Stimulated activated CD4-positive, alpha-beta T cell treated with anti-CD3 and anti-CD28 coated beads, Interleukin-2, amount 100 ng/mL, for 4 hours (primary cell): ENCODE data around the gene KREMEN2.
"Not testable (repeated sequence)": the region's sequence is repeated elsewhere in the genome, so short reads cannot be mapped to it uniquely, and the experiment has no call there.

Experiments
- DNase-seq: peaks from one replicate; pipeline ENCODE4 v3.0.0-alpha.2; 2020; ENCODE audit warnings: low read depth

Gene KREMEN2

DNA sequence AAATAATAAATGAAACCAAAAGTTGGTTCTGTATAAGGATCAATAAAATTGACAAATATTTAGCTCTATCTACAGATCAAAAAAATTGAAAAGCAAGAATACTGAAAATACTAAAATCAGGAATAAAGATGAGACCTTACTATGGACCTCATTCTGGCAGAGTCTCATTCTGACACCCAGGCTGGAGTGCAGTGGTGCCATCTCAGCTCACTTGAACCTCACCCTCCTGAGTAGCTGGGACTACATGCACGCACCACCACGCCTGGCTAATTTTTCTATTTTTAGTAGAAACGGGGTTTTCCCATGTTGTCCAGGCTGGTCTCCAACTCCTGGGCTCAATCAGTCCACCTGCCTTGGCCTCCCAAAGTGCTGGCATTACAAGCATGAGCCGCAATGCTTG is 22.0 kb upstream of the KREMEN2 start:
- DNase-seq, result no peak

DNA sequence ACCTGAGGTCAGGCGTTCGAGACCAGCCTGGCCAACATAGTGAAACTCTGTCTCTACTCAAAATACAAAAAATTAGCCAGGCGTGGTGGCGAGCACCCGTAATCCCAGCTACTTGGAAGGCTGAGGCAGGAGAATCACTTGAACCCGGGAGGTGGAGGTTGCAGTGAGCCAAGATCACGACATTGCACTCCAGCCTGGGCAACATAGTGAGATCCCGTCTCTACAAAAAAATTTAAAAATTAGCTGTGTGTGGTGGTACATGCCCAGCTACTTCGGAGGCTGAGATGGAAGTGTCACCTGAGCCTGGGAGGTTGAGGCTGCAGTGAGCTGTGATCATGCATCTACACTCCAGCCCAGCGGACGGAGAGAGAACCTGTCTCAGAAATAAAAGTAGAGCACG is 20.4 kb upstream of the KREMEN2 start:
- not testable (repeated sequence) for DNase-seq

DNA sequence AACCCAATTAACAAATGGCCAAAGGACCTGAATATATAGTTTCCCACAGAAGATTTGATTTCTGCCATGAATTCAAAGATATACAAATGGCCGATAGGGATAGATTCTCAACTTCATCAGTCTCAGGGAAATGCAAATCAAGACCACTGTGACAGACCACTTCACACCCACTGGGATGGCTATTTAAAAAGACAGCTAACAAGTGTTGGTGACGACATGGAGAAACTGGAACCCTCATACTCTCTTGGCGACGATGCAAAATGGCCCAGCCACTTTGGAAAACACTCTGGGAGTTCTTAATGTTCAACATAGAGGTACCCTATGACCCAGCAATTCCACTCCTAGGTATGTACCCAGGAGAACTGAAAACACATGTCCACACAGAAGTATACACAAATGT is 17.4 kb upstream of the KREMEN2 start:
- DNase-seq, result no peak

DNA sequence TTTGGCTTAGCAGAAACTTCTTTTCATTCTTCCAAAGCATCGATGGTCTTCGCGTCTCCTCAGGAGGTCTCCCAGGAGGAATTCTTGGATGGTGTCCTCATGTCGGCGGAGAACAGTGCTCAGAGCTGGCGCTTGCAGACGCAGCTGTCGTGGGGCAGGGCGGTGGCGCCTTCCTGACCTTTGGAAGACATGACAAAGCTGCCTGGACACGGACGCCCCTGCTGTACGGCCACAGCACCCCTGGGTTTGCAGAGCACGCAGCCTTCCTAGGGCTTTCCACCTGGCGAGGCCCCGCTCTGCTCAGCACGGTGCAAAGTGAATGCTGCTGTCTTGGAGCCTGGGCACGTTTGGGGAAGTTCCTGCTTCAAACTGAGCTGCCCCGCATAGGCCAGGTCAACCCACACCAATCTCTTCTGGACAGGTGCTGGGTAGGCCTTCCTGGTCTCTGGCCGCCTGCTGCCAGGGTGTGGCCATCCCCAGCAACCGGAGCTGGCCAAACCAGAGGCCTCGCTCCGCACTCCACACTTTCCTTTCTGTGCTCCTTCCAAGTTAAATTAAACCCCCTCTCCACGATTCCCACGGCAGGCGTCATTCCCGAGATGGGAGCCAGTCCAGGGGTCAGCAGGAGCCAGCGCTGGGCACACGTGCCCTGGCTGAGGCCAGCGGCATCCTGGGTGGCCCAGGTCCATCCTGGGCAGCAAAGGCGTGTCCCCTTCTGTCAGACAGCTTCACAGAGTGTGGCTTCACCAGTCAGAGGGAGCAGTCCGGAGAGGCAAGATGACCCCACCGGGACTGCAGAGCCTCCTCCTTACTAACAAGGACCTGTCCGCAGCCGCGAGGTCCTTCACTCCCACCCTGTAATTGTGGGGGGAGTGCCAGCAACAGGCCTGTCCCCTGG is 15.0 kb upstream of the KREMEN2 start:
- no peak for DNase-seq

DNA sequence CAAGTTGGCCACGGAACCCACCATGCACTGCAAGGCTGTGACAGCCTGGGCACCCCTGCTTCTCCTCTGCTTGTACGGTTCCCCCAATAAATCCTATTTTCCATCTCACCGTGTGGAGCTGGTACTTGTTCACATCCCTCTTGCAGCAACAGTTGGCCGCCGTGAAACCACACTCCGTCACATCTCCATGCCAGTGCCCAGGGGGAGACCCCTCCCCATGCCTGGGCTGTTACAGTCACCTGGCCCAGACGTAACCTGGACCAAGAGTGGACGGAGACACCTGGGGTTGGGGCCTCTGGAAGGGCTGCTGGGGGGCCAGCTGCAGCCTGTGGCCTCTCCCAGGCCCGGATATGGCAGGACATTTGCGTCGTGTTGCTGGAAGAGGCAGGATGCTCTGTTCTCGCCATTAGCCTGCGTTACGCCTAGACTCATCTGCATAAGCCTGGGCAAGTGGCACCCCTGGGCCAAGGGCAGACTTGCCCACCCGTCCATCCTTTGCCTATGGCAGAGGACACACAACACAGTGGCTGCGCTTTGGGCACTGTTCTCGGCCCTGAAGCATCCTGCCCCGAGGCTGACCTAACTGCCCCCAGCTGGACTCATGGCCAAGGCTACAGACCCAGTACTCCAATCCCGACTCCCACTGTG is 14.2 kb upstream of the KREMEN2 start:
- DNase-seq, result no peak

DNA sequence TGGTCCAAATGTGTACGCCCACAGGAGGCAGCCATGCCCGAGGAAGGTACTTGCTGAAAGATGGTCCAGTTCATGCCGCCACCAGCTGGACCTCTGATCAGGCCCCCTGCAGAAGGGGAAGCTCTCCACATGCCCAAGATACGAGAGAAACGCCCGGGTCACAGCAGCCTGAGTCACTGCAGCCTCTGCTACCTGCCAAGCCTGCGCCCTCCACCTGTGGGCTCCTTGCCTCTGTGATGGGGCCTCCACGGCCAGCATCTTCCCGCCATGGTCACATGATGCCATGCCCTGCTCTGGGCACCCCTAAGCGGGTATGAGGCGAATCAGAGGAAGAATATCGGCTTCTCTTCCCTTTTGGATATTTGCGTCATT is 13.7 kb upstream of the KREMEN2 start:
- no peak for DNase-seq

DNA sequence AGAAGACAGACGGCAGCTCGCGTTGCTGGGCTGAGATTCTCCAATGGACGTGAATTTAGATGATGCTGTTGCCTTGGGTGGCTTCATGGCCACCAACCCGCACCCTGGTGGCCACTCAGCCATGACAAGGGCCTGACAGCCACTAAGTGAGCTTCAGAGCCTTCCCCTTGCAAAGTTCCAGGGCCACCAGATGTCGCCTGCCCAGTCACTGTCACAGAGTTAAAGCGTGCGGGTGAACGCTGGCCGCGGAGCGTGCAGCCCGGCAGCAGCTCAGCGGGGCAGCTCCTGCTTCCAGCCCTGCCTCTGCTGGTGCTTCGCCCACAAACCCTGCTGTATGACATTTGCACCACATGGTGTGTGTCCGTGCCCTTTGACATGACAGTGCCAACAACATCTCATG is 13.3 kb upstream of the KREMEN2 start:
- DNase-seq, result no peak

DNA sequence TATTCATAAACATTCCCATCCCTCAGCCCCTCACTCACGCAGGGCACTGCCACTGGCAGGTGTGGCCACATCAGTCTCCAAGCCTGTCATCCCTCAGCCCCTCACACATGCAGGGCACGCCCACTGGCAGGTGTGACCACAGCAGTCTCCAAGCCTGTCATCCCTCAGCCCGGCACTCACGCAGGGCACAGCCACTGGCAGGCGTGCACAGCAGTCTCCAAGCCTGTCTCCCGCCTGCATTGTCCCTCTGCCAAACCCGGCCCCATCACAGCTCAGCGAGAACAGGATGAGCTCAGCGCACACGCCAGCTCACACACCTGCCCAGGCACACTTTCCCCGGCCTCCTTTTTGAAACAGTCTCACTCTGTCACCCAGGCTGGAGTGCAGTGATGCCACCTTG is 11.4 kb upstream of the KREMEN2 start:
- DNase-seq, result no peak

DNA sequence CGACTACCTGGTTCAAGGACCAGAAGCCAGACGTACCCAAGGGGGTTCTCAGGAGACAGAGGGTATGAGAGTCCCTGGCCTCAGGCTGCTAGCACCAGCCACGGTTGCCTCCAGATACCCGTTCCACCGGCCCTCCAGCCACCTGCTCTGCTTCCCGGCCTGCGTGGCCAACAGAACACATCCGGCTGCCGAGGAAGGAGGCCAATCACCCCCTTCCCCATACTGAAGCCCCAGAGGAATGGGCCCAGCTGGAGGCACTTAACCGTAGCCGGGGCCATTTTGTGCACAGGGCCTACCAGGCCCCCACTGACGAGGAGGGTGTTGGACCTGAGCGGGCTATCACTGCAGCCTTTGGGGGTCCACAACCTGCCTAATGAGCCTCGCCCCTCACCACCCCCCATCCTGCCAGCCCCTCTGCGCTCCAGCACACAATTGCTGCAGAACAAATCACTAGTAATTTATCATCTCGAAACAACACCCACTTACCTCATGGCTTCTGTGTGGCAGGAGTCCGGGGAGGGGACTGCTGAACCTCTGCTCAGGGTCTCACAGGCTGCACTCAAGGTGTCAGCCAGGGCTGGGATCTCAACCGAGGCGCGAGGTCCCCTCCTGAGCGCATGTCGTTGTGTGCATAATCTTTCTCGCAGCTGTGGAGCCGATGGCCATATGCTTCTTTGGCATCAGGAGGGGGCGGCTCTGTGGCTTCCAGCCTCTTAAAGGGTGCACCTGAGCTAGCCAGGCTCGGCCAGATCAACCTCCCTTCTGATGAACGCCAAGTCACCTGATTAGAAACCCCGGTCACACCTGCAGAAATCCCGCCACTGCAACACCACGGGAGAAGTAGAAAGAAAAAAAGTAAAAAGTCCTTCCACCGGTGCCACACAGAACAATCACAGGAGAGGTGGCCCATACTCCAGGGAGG is 10.1 kb upstream of the KREMEN2 start:
- no peak for DNase-seq

DNA sequence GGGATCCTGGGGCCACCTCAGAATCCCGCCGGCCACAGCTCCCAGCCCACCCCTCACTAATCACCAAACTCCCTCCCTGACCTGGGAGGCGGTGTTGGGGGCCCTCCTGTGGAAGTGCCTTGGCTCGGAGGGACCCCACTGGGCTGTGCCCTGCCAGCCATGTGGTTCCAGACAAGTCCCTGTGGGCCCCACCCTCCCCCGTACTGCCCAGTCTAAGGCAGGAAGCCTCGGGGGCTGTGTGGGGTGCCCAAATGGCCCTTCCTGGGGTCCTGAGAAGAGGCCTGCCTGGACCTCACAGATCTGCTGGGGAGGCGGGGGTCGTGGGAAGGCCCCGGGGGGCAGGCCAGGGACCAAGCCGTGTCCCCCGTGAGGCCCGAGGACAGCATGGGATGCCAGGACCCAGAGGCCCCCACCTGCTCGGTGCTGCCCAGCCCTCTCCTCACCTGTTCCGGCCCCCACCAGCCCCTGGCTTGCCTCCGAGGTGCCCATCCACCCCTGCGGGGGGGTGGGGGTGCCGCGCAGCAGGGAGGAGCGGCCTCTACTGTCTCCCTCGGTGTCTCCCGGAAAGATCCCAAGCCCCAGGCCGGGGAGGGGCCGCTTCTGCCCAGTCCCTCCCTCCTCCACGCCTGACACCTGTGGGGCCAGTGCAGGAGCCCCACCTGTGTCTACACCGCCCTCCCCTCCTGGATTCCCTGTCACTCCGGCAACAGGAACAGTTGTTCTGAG is 9.3 kb upstream of the KREMEN2 start:
- no peak for DNase-seq

DNA sequence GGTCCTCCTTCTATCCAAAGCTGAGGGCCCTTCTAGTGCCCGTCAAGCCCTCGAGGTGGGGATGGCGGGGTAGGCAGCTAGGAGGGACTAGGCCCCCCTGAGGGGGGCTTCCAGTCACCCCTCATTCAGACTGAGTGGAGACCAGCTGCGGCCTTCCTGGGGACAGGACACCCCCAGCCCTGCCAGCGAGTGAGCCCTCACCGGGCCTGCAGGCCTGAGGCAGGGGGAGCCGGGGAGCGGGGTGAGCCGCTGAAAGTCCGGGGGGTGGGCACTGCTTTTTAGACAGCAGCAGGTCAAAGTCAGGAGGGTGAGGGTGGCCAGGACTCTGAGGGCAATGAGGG is 8.7 kb upstream of the KREMEN2 start:
- DNase-seq, result no peak

DNA sequence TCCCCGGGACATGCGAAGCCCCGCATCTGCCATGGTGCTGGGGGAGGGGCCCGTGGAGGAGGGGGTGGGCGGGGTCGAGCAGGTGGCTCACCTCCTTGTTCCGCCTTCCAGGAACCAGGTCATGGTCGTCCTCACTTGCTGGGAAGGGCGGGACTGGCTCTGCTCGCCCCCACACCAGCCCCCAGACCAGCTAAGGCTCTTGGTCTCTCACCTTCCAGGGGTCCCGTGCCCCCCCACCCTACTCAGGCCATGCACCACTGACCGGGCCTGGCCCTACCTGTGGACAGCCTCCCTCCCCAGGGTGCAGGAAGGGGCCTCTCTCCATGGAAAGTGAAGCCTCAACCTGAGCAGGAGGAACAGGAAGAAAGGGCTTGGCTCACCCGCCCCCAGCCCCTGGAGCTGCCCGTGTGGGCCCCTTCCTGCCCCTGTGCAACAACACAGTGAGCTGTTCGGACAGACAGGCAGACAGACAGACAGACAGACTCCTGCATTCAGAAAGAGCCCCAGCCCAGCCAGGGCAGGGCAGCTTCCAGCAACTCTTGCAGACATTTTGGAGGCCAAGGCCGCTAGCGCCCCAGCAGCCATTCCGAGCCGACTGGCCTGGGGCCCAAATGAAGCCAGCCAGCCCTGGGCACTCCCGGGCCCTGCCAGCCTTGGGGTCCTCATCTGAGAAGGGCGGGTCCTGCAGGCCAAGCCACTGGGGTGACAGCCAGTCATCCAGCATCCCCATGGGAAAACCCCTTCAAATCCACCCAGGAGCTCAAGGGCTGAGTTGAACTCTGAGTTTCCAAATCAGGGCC is 8.1 kb upstream of the KREMEN2 start:
- no peak for DNase-seq

DNA sequence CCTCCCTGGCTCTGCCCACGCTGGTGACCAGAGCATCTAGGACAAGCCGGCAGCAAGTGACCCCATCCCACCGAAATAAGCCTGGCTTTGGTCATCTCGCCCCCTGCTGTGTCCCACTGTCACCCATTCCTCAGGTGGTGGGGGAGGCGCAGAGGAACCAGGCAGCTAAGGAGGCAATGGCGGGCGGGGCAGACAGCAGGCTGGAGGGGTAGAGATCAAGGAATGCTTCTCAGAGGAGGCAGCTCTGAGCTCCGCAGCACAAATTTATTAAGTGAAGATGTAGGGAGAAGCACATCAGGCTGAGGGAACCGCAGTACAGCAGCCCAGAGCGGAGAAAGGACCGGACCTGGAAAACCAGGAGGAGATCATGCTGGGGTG is 7.5 kb upstream of the KREMEN2 start:
- DNase-seq, result no peak

DNA sequence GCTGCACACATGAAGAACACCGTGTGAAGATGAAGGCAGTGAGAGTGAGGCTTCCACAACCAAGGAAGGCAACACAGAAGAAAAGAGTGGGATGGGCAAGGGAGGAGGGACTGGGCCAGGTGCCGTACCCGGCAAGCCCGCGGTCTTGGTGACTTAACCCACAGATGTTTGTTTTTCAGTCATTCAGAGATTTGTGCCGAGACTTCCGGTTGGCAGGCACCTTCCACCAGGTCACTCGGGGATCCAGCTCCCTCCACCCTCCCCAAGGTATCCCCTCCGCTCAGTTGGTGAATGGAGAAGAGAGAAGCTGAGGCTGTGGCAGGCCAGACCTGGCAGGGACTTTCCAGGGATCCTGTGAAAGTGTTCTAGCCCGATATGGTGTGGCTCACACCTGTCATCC is 4.9 kb upstream of the KREMEN2 start:
- no peak for DNase-seq

DNA sequence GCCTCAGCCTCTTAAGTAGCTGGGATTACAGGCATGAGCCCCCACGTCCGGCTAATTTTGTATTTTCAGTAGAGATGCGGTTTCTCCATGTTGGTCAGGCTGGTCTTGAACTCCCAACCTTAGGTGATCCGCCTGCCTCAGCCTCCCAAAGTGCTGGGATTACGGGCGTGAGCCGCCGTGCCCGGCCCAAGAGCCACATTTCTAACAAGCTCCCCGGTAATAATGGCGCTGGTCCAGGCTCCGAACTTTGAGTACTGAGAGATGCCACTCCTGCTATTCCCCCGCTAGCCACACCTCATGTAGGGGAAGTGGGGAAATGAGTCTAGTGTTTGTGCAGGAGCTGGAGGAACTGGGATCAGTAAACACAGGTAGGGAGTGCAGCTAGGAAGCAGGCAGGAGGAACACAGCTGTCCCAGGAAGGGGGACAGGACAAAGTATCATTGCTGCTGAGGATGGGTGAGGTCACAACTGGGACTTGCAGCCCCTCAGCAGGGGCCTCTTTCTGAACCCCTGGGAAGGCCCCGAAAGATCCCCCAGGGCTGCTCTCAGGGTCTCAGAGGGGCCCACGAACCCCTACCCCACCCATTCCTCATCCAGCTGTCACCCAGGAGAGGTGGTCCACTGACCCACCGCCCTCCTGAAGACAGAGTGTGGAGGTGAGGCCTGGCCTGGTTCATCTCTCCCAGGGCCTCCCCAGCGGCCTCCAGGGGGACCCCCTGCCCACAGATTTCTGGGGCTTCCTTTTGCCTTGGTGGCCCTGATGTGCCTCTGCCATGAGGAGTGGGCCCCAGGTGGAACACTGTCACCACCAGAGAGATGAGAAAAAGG is 3.7 kb upstream of the KREMEN2 start:
- no peak for DNase-seq

DNA sequence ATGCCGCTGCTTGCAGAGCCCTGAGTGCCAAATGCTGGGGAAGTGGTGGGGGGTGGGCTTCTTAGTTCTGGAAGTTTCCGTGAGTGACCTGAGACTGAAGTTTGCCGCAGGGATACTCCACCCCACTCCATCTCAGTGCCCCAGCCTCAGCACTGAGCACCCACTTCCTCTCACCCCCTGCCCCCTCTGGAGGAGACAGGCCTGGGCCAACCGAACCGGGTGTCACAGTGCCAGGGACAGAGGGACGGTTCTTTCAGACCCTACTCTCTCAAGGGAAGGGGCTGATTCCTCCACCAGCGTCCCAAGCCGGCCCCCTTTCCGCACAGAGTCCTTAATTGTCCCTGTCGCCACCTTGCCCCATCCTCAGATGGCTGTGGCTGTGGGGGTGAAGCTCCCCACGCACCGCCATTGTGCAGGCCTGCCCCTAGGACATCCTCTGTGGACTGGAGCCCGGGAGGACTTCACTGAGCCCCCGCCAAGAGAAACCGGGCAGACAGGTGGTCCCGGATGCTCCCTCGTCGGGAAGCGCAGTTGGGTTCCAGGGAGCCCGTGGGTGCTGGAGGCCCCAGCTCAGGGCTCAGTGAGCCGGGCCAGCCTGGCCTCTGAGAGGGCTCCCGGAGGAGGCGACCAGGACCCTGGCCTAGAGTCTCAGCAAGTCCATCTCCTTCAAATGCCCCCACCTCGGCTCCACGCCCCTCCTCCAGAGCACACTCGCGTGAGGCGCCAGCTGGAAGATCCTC is 1.6 kb upstream of the KREMEN2 start:
- no peak for DNase-seq

DNA sequence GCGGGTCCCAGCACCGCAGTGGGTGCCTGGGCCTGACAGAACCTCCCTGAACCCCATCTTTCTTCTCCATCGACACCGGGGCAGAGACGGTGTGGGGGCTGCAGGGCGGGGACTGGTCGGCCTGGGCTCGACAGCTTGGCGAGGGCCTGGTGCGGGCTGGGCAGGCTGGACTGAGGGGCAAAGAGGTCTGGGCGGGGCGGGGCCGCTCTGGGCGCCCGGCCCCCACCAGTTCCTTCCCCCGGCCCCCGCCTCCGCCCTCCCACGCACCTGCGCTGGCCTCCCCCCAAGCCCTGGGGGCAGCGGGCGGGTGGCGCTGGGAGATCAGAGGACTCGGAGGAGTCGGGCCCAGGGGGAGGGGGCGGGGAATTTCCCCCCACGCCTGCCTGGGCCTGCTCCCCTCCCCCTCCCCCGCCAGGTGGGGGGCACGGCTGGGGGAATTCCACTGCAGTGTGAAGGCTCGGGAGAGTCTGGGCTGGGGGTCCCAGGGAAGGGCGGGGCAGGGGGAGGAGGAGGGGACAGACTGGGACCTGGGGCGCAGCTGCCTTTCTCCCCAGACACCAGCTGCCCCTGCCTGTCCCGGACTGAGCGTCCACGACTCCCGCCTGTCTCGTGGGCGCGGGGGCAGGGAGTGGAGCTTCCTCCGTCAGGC is 877 bp upstream of the KREMEN2 start:
- peak; percentile 61 for DNase-seq

DNA sequence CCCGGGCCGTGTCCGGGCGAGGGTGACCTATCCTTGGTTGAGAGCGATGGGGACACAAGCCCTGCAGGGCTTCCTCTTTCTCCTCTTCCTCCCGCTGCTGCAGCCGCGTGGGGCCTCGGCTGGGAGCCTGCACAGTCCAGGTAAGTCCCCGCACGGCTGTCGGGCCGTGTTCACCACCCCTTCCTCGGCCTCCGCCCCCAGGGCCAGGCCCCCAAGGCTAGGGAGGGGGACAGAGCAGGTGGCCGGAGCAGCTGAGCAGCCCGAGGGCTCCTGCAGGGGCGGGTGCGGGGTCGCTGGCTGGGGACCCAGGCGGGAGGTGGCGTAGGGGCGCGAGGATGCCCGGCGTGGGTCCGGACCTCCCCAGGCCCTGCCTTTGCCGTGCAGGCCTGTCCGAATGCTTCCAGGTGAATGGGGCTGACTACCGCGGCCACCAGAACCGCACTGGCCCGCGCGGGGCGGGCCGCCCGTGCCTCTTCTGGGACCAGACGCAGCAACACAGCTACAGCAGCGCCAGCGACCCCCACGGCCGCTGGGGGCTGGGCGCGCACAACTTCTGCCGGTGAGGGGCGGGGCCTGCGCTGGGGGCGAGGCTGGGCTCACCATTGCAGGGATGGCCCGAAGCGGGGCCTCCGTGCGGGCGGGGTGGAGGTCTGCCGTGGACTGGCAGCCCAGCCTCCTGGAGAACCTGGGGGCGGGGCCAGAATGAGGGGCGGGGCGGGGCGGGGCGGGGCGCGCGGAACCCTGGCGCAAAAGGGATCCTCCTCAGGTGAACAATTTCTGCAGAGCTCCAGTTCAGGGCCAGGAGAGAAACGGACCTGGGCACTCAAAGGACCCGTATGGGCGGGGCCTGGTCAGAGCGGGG is 631 bp downstream of the KREMEN2 start:
- no peak for DNase-seq
